SK-N-DZ (cell line): Measurements from ENCODE around the gene MAP1LC3B.
"Not testable (repeated sequence)": the region's sequence is repeated elsewhere in the genome, so short reads cannot be mapped to it uniquely, and the experiment has no call there.

Experiments
- DNase-seq: peaks from one replicate; pipeline ENCODE4 v3.0.0-alpha.2; 2015; ENCODE audit warnings: low spot score

MAP1LC3B gene

DNA sequence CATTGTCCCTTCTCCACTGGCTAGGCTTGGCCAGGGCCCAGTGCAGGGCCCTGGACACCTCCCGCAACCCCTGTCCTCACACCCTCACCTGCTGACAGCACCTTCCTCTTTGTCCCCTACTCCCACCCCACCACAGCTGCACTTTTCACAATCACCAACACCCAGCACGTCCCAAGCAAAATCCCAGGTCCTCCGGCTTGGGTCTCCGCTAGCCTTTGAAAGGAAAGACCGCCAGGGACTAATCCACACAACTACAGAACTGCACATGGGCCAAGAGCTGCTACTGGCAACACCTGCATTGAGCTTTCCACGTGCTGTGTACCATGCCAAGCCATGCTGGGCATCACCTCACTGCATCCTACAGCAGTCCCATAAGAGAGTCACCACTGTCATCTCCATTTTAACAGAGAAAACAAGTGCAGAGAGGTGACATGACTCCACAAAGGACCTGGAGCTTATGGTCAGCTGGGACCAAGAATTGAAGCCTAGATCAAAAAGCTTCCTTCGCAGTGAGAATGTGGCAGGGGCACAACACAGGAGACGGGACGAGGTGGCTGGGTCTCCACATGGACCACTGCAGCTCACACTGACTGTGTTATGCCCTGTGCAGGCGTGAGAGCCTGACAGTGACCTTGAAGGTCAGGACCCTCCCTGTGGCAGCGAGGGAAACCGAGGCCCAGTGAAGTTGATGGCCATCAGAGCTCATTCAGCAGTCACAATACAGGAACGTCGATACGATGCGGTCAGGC, 31.1 kb upstream of the MAP1LC3B start:
- DNase-seq: no peak

DNA sequence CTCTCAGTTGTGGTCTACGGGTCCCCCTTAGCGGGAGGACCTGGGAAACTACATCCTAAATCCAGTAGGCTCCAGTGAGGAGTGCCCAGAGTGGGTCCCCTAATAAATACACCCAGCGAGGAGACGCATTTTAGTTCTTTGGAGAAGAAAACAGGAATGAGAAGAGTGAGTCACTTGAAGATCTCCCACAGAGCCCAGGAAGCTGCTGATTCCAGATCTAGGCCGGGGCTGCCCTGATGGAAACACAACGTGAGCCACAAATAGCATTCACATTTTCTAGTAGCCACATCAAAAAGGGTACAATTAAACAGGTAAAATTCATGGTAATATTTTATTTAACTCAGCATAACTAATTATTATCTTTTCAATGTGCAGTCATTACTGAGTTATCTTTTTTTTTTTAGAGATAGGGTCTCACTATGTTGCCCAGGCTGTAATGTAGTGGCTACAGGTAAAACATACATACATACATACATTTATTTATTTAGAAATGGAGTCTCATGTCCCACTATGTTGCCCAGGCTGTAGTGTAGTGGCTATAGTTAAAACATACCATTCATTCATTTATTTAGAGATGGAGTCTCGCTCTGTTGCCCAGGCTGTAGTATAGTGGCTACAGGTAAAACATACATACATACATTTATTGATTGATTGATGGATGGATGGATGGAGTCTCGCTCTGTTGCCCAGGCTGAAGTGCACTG, 30.1 kb upstream of the MAP1LC3B start:
- DNase-seq: no peak

- not testable (repeated sequence) for DNase-seq
Observed at GRCh38 chr16:87362828-87363559, 29.1 kb upstream of the MAP1LC3B start.

GRCh38 chr16:87363771-87364455, 28.2 kb upstream of the MAP1LC3B start:
- DNase-seq: peak; percentile 86

GRCh38 chr16:87365021-87365713, 27.0 kb upstream of the MAP1LC3B start:
- DNase-seq: no peak

GRCh38 chr16:87366288-87366687, 25.8 kb upstream of the MAP1LC3B start:
- no peak for DNase-seq

DNA sequence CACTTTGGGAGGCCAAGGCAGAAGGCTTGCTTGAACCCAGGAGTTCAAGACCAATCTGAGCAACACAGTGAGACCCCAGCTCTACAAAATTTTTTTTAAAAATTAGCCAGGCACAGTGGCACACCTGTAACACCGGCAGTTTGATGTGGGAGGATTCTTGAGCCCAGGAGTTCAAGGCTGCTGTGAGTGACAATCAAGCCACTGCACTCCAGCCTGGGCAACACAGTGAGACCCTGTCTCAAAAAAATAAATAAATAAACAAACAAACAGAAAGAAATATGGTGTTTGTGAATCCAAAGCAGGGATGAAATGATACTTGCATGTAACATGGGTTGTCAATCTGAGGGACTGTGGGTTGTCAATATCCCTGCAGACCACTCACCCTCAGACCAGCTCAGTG, 25.2 kb upstream of the MAP1LC3B start:
- DNase-seq: no peak

DNA sequence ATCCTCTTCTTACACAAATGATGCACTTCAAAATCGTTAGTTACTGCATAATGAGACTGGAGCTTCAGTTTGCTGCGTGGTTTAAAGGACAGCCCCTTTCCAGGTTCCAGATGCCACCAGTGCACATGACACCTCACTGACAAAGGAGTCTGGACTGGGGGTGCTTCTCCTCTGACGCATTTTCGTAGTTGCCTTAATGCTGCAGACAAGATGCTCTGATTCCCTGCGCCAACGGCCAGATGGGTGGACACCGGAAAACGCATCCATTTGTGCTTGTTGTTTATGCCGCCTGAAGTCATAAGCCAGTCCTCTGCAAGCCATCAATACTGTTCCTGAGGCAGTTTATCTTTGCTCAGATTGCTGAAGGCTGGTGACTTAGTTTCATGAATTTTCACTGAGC, 24.6 kb upstream of the MAP1LC3B start:
- DNase-seq: no peak

GRCh38 chr16:87368029-87368770, 23.9 kb upstream of the MAP1LC3B start:
- no peak for DNase-seq

- no peak for DNase-seq
Observed at GRCh38 chr16:87369117-87369765, 22.9 kb upstream of the MAP1LC3B start.

GRCh38 chr16:87369796-87370719, 22.1 kb upstream of the MAP1LC3B start:
- DNase-seq: no peak

DNA sequence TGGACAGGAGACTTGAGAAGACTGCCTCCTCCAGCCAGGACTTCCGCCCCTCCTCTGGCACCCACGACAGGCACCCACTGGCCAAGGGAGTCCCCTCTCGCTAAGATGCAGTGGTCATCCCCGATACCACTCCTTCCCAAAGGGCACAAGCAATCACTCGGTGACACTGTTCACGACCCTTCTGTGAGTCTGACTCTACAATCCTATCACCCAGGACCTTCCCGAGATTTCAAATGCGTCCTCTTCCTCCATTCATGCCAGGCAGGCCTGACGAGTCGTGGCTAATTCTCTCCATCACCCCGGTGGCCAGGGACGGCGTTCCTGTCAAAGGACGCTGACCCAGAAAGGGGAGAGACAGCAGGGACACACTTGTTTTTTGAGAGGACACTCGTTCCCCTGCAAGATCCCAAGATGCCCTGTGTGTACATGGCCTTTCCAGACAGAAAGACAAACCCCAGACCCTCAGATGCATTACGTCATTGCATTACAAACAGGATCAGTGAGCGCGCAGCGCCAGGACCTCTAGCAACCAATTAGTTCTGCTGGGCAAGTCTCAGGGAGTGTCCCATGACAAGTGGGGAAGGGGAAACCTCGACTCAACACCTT, 20.8 kb upstream of the MAP1LC3B start:
- peak; percentile 70 for DNase-seq

- DNase-seq: no peak
Observed at GRCh38 chr16:87372305-87372704, 19.8 kb upstream of the MAP1LC3B start.

GRCh38 chr16:87374313-87374712, 17.8 kb upstream of the MAP1LC3B start:
- no peak for DNase-seq

DNA sequence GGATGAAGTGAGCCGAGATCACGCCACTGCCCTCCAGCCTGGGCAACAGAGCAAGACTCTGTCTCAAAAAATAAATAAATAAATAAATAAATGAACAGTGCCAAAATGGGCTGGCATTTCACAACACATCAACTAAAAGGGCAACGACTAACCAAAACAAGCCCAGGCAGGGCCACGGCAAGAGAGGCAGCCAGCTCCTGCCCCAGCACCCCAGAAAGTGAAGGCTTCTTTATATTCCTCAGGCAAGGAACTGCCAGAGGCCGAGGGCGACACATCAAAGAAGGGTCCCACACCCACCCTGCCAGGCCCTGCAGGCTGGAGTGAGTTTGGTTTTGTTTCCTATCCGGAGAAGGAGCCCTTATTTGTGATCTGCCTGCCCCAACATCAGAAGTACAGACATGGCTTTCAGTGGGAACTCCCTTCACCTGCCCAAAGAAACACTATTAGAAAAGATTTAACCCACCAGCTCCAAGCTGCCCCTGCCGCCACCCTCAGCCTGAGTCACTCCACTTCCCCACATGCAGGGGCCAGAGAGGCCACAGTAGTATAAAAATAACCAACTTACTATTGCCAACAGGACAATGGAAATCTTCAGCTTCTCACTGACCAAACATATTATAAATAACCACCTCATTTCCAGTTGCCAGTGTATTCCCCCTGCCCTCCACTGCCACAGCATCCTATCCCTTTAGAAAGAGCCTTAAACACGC, 16.6 kb upstream of the MAP1LC3B start:
- DNase-seq: no peak

- DNase-seq: no peak
Observed at GRCh38 chr16:87376660-87377059, 15.5 kb upstream of the MAP1LC3B start.

DNA sequence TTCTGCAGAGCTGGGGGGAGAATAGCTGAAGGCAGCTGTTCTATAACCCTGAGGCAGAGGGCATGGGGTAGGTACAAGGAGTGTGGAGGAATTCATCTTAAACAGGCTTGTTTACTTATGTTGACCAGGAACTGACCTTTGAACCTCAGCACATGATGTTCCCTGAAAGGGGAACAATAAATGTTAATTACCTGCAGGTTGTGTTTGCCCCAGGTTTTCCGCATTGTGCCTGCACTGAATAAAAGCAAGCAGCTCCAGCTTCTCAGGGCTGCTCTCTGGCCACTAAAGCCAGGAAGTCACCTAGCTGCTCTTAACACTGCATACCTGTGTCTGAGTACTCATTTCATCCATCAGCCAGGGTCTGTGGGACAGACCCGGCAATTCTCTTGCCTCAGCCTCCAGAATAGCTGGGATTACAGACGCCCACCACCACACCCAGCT, 12.8 kb upstream of the MAP1LC3B start:
- not testable (repeated sequence) for DNase-seq

GRCh38 chr16:87380403-87380802, 11.7 kb upstream of the MAP1LC3B start:
- no peak for DNase-seq
